ENCODE results near the gene DAPP1.

DAPP1 gene

DNA sequence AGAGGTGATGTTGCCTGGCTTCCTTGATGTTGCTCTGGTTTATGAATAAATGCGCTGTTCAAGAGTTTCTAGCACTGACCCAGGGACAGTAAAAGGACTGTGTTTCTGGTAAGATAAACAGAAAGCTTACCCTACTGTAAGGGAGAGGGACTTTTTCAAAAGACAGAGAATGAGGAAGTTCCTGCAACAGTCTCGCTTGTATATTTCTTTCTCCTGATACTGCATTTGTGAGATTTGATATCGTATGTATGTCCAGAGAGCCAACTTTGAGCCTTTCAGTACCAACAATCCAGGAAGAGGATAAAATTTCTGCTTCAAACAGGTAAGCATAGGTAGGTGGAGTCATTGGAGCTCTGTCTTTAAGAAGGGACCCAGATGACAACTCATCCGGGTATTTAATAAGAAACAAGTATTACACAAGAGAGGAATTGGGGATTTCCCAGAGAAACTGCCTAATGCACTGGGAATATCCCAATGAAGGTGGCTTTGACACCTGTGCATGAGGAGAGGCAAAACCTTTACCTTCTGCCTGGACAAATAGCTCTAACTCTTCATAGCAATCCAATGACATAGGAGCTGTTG, 773 bp downstream of the DAPP1 start:
- WGBS (ENCODE audit: extremely low coverage, insufficient coverage, low lambda C conversion rate): no CpG with 5 or more reads among the region's 4 CpGs
- Histone ChIP-seq H3K56ac (ENCODE audit: low read length) (no peak overlapping the region), H3K27ac (ENCODE audit: low read depth, low read length) (no peak overlapping the region), H2AK5ac (ENCODE audit: low read length) (no peak overlapping the region), H2BK120ac (ENCODE audit: low read depth, low read length) (no peak overlapping the region), H3K4ac (ENCODE audit: low read depth, low read length) (no peak overlapping the region), H4K8ac (ENCODE audit: low read depth, low read length) (no peak overlapping the region), H3K79me2 (ENCODE audit: control insufficient read depth, insufficient read depth, low read length) (no peaks in the 10 kb centered on the region), H2BK5ac (ENCODE audit: low read length) (no peak overlapping the region), H3K36me3 (ENCODE audit: control insufficient read depth, insufficient read depth, low read length) (no peaks in the 10 kb centered on the region), H3K4me3 (ENCODE audit: low read length) (no peak overlapping the region), H3K27me3 (ENCODE audit: insufficient read depth, low read length, poor library complexity) (no peaks in the 10 kb centered on the region), H3K23ac (ENCODE audit: low read length) (no peak overlapping the region), H3K9ac (ENCODE audit: low read length) (no peak overlapping the region), H3K79me1 (ENCODE audit: low read length) (no peaks in the 10 kb centered on the region), H3K4me2 (ENCODE audit: low read length) (no peak overlapping the region), H3K4me1 (ENCODE audit: control insufficient read depth, low read depth, low read length) (no peaks in the 10 kb centered on the region), H3K18ac (ENCODE audit: low read length) (no peak overlapping the region), H2BK15ac (replicated peaks; ENCODE audit: low read depth) (no peak overlapping the region), H4K5ac (ENCODE audit: low read length) (no peak overlapping the region)
- no peak for DNase-seq

GRCh38 chr4:99818661-99819060, 2.0 kb downstream of the DAPP1 start:
- H2BK15ac ChIP-seq (replicated peaks; ENCODE audit: low read depth): no peak overlapping the region
- H3K56ac ChIP-seq (ENCODE audit: low read length): no peak overlapping the region
- H3K4me1 ChIP-seq (ENCODE audit: control insufficient read depth, low read depth, low read length): no peaks in the 10 kb centered on the region
- no peak overlapping the region for H3K4me3 ChIP-seq (ENCODE audit: low read length)
- WGBS (ENCODE audit: extremely low coverage, insufficient coverage, low lambda C conversion rate): no CpG with 5 or more reads among the region's 1 CpG
- no peaks in the 10 kb centered on the region for H3K79me1 ChIP-seq (ENCODE audit: low read length)
- H3K27me3 ChIP-seq (ENCODE audit: insufficient read depth, low read length, poor library complexity): peaks cover 2% of the 10 kb centered on the region
- no peak overlapping the region for H3K18ac ChIP-seq (ENCODE audit: low read length)
- H4K8ac ChIP-seq (ENCODE audit: low read depth, low read length): no peak overlapping the region
- no peak overlapping the region for H3K4me2 ChIP-seq (ENCODE audit: low read length)
- no peaks in the 10 kb centered on the region for H3K79me2 ChIP-seq (ENCODE audit: control insufficient read depth, insufficient read depth, low read length)
- H3K4ac ChIP-seq (ENCODE audit: low read depth, low read length): no peak overlapping the region
- no peak for DNase-seq
- H2BK120ac ChIP-seq (ENCODE audit: low read depth, low read length): no peak overlapping the region
- H3K36me3 ChIP-seq (ENCODE audit: control insufficient read depth, insufficient read depth, low read length): no peaks in the 10 kb centered on the region
- no peak overlapping the region for H3K23ac ChIP-seq (ENCODE audit: low read length)
- H4K5ac ChIP-seq (ENCODE audit: low read length): no peak overlapping the region
- H2AK5ac ChIP-seq (ENCODE audit: low read length): no peak overlapping the region
- no peak overlapping the region for H3K9ac ChIP-seq (ENCODE audit: low read length)
- H3K27ac ChIP-seq (ENCODE audit: low read depth, low read length): no peak overlapping the region
- no peak overlapping the region for H2BK5ac ChIP-seq (ENCODE audit: low read length)

DNA sequence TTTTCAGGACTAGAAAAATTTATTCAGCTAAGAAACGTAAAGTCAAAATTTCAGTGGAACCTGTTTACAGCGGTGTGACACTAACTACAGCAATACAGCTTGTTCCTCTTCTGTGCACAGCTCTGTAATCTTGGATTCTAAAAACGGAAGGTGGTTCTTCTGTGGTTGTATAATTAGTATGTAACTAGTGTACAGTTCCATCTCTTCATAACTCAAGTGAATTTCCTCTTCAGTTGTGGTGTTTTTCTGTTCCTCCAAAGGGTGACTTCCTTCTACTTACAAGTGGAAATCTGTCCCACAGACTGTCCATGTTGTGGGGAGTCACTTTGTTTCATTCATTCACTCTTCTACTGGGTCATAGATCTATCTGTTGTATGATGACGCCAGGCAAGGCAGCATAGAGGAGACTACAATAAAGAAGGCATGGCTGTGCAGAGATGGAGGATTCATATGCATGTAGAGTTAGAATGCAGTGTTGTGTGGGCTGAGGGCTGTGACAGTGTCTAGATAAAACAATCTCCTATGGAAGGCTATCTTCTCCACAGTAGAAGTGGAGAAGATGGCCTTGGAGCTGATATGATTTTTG, 5.4 kb downstream of the DAPP1 start:
- Histone ChIP-seq H3K4me2 (ENCODE audit: low read length) (no peak overlapping the region), H4K5ac (ENCODE audit: low read length) (no peak overlapping the region), H3K4ac (ENCODE audit: low read depth, low read length) (no peak overlapping the region), H2BK5ac (ENCODE audit: low read length) (no peak overlapping the region), H3K27ac (ENCODE audit: low read depth, low read length) (no peak overlapping the region), H3K36me3 (ENCODE audit: control insufficient read depth, insufficient read depth, low read length) (no peaks in the 10 kb centered on the region), H3K4me1 (ENCODE audit: control insufficient read depth, low read depth, low read length) (no peaks in the 10 kb centered on the region), H3K4me3 (ENCODE audit: low read length) (no peak overlapping the region), H4K8ac (ENCODE audit: low read depth, low read length) (no peak overlapping the region), H2BK15ac (replicated peaks; ENCODE audit: low read depth) (no peak overlapping the region), H2AK5ac (ENCODE audit: low read length) (no peak overlapping the region), H3K27me3 (ENCODE audit: insufficient read depth, low read length, poor library complexity) (peaks cover 2% of the 10 kb centered on the region), H3K9ac (ENCODE audit: low read length) (no peak overlapping the region), H3K23ac (ENCODE audit: low read length) (no peak overlapping the region), H3K79me1 (ENCODE audit: low read length) (no peaks in the 10 kb centered on the region), H2BK120ac (ENCODE audit: low read depth, low read length) (no peak overlapping the region), H3K79me2 (ENCODE audit: control insufficient read depth, insufficient read depth, low read length) (no peaks in the 10 kb centered on the region), H3K18ac (ENCODE audit: low read length) (no peak overlapping the region), H3K56ac (ENCODE audit: low read length) (no peak overlapping the region)
- no peak for DNase-seq
- no CpG with 5 or more reads among the region's 4 CpGs for WGBS (ENCODE audit: extremely low coverage, insufficient coverage, low lambda C conversion rate)

DNA sequence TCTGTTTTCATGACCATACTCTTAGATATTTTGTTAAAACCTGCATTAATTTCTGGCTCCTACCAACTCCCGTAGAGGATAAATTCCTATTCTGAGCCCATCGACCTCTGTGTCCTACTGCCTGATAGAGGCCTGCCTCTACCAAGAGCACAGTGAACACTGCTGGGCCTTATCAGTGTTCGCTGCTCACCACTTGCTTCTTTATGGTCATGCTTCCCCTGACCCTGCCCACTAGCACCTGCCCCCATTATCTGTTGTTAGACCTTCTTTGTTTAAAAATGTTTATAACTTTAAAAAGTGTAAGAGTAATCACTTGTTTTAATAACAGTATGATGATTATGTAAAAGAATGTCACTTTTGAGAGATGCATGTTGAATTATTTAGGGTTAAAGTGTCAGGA, 6.1 kb downstream of the DAPP1 start:
- Histone ChIP-seq H4K8ac (ENCODE audit: low read depth, low read length) (no peak overlapping the region), H3K79me1 (ENCODE audit: low read length) (no peaks in the 10 kb centered on the region), H3K18ac (ENCODE audit: low read length) (no peak overlapping the region), H3K27ac (ENCODE audit: low read depth, low read length) (no peak overlapping the region), H3K79me2 (ENCODE audit: control insufficient read depth, insufficient read depth, low read length) (no peaks in the 10 kb centered on the region), H3K9ac (ENCODE audit: low read length) (no peak overlapping the region), H3K36me3 (ENCODE audit: control insufficient read depth, insufficient read depth, low read length) (no peaks in the 10 kb centered on the region), H4K5ac (ENCODE audit: low read length) (no peak overlapping the region), H2BK15ac (replicated peaks; ENCODE audit: low read depth) (no peak overlapping the region), H2BK5ac (ENCODE audit: low read length) (no peak overlapping the region), H3K4me2 (ENCODE audit: low read length) (no peak overlapping the region), H3K56ac (ENCODE audit: low read length) (no peak overlapping the region), H3K4me1 (ENCODE audit: control insufficient read depth, low read depth, low read length) (no peaks in the 10 kb centered on the region), H3K27me3 (ENCODE audit: insufficient read depth, low read length, poor library complexity) (peaks cover 2% of the 10 kb centered on the region), H2AK5ac (ENCODE audit: low read length) (no peak overlapping the region), H3K4ac (ENCODE audit: low read depth, low read length) (no peak overlapping the region), H2BK120ac (ENCODE audit: low read depth, low read length) (no peak overlapping the region), H3K23ac (ENCODE audit: low read length) (no peak overlapping the region), H3K4me3 (ENCODE audit: low read length) (no peak overlapping the region)
- DNase-seq: no peak
- no CpG with 5 or more reads among the region's 3 CpGs for WGBS (ENCODE audit: extremely low coverage, insufficient coverage, low lambda C conversion rate)

GRCh38 chr4:99824070-99824599, 7.5 kb downstream of the DAPP1 start:
- Histone ChIP-seq H3K23ac (ENCODE audit: low read length) (no peak overlapping the region), H3K4me2 (ENCODE audit: low read length) (no peak overlapping the region), H3K4me3 (ENCODE audit: low read length) (no peak overlapping the region), H4K8ac (ENCODE audit: low read depth, low read length) (no peak overlapping the region), H2BK5ac (ENCODE audit: low read length) (no peak overlapping the region), H2BK15ac (replicated peaks; ENCODE audit: low read depth) (no peak overlapping the region), H3K27me3 (ENCODE audit: insufficient read depth, low read length, poor library complexity) (peaks cover 2% of the 10 kb centered on the region), H3K4me1 (ENCODE audit: control insufficient read depth, low read depth, low read length) (no peaks in the 10 kb centered on the region), H3K9ac (ENCODE audit: low read length) (no peak overlapping the region), H3K18ac (ENCODE audit: low read length) (no peak overlapping the region), H3K36me3 (ENCODE audit: control insufficient read depth, insufficient read depth, low read length) (no peaks in the 10 kb centered on the region), H2AK5ac (ENCODE audit: low read length) (no peak overlapping the region), H3K56ac (ENCODE audit: low read length) (no peak overlapping the region), H3K79me1 (ENCODE audit: low read length) (no peaks in the 10 kb centered on the region), H3K27ac (ENCODE audit: low read depth, low read length) (no peak overlapping the region), H3K4ac (ENCODE audit: low read depth, low read length) (no peak overlapping the region), H4K5ac (ENCODE audit: low read length) (no peak overlapping the region), H3K79me2 (ENCODE audit: control insufficient read depth, insufficient read depth, low read length) (no peaks in the 10 kb centered on the region), H2BK120ac (ENCODE audit: low read depth, low read length) (no peak overlapping the region)
- DNase-seq: no peak
- no CpG with 5 or more reads among the region's 3 CpGs for WGBS (ENCODE audit: extremely low coverage, insufficient coverage, low lambda C conversion rate)

DNA sequence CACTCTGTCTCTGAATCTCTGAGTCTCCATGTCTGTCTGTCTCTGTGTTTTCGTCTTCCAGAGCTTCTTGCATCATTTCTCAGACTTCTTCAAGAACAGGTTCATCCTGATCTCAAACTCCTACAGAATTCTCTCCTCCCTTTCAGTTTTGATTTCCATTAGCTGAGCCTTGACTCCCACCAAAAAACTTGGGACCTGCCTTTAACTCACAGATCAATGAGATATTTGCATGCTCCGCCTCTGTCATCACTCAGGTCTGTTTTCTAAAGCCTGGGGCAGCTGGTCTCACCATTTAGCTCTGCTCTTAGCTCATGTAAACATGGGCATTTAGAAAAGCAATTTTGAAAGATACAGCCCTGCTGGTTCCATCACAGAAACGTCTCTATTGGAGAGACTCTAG, 8.6 kb downstream of the DAPP1 start:
- no peak overlapping the region for H3K23ac ChIP-seq (ENCODE audit: low read length)
- peaks cover 2% of the 10 kb centered on the region for H3K27me3 ChIP-seq (ENCODE audit: insufficient read depth, low read length, poor library complexity)
- no peak overlapping the region for H3K18ac ChIP-seq (ENCODE audit: low read length)
- no peak overlapping the region for H2BK5ac ChIP-seq (ENCODE audit: low read length)
- H3K56ac ChIP-seq (ENCODE audit: low read length): no peak overlapping the region
- no peak overlapping the region for H2BK120ac ChIP-seq (ENCODE audit: low read depth, low read length)
- H3K79me1 ChIP-seq (ENCODE audit: low read length): no peaks in the 10 kb centered on the region
- H2AK5ac ChIP-seq (ENCODE audit: low read length): no peak overlapping the region
- H3K4me1 ChIP-seq (ENCODE audit: control insufficient read depth, low read depth, low read length): no peaks in the 10 kb centered on the region
- no peak overlapping the region for H2BK15ac ChIP-seq (replicated peaks; ENCODE audit: low read depth)
- H3K36me3 ChIP-seq (ENCODE audit: control insufficient read depth, insufficient read depth, low read length): no peaks in the 10 kb centered on the region
- no peak overlapping the region for H3K9ac ChIP-seq (ENCODE audit: low read length)
- no peak overlapping the region for H3K4ac ChIP-seq (ENCODE audit: low read depth, low read length)
- no peak overlapping the region for H4K5ac ChIP-seq (ENCODE audit: low read length)
- no CpG with 5 or more reads among the region's 3 CpGs for WGBS (ENCODE audit: extremely low coverage, insufficient coverage, low lambda C conversion rate)
- no peak overlapping the region for H3K4me3 ChIP-seq (ENCODE audit: low read length)
- no peak overlapping the region for H4K8ac ChIP-seq (ENCODE audit: low read depth, low read length)
- H3K27ac ChIP-seq (ENCODE audit: low read depth, low read length): no peak overlapping the region
- H3K4me2 ChIP-seq (ENCODE audit: low read length): no peak overlapping the region
- no peaks in the 10 kb centered on the region for H3K79me2 ChIP-seq (ENCODE audit: control insufficient read depth, insufficient read depth, low read length)
- DNase-seq: no peak
